GM19372 (cell line): ENCODE measurements around the gene CTIF.

Experiments
- ATAC-seq: cut with Tn5 transposase; IDR thresholded peaks from one replicate; pipeline ENCODE4 v1.9.1; 2021; ENCODE audit warnings: mild to moderate bottlenecking, low read depth, moderate library complexity; ENCODE audit not compliant: unreplicated experiment

The CTIF gene

GRCh38 chr18:48792611-48793380, 254.0 kb downstream of the CTIF start:
- no peak for ATAC-seq

DNA sequence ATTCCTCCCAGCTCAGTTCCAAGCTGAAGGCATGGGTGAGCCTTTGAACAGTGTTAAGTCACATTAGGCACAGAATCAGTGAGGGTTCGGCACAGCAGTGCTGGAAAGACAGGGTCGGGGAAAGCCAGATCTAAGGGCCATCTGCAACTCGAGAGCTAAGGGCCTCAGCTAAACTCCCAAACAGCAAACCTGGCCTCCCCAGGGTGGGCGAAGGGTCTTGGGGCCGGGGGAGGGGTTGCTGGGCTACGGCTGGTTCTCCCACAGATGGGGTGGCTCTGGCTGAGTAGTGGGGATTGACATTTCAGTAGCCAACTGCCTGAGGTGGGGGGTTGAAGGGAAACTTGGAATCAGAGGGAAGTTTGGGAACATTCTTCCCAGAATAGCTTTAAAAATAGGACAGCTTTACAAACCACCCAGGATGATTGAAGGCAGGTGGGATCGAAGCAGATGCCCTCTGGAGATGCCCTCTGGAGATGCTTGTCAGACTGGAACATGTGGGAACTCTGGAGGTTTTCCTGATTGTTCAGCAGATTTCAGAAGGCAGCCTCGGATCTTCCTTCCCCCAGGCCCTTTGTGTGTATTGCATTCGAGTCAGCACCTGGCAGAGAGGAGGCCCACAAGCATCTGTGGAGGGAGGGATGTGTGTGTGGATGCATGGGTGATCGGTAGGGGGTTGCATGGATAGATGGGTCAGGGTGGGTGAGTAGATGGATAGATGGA, 255.6 kb downstream of the CTIF start:
- no peak for ATAC-seq

GRCh38 chr18:48795696-48796095, 256.9 kb downstream of the CTIF start:
- no peak for ATAC-seq

DNA sequence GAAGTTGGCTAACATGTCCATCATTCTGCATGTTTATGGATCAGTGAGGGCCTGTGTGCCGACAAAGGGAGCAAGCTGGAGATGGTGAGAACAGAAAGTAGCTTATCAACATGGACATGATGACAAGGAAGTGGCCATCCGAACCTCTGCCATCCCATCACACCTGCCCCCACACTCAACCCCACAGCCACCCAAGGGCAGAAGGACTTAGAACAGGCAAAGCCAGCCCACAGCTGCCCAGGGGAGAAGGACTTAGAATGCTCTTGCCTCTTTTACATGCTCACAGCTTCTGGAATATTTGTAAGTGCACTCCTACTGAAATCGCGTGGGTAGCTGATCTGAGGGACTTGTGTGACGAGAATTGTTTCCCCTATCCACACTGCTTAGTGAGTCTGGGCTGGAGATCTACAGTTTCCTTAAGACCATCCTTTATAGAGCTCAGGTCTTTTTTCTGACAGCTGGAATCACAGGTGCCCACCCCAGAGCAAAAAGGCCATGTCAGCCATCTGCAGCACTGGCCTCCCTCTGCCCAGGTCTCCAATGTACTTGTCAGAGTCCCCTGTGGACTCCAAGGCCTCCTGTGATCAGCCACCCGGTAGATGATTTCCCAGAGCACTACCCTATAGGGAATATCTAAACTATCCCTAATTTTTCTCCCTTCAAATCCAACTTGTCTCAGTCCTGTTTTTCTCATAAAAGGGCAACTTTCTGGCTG, 257.8 kb downstream of the CTIF start:
- no peak for ATAC-seq

- no peak for ATAC-seq
Observed at GRCh38 chr18:48797841-48798255, 259.0 kb downstream of the CTIF start.

GRCh38 chr18:48798334-48799245, 259.8 kb downstream of the CTIF start:
- no peak for ATAC-seq

DNA sequence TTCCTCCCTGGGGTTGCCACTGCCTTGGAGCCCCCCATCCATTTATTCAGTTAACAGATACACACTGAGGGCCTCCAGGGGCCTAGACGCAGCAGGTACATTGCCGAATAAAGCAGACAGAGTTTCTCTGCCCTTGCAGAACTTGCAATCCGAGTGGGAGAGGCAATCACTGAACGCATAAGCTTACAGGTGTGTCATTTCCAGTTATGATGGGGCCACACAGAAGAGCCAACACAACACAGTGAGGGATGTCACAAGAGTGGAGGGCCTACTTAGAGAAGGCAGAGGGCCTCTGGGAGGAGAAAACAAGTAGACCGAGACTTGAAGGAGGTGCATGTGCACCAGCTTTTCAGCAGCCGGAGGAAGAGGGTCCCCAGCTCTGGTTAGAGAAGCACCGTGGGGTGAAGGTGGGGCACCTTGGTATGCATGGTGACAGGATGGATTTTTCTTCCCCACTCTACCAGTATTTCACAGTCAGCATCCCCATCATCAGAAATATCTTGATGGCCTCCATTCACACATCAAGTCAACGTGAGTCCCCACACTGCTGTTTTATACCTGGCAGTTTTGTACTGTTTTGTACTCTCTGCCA, 261.0 kb downstream of the CTIF start:
- ATAC-seq: no peak

GRCh38 chr18:48800466-48800865, 261.6 kb downstream of the CTIF start:
- no peak for ATAC-seq

- ATAC-seq: no peak
Observed at GRCh38 chr18:48800876-48801727, 262.3 kb downstream of the CTIF start.

GRCh38 chr18:48801728-48802542, 263.1 kb downstream of the CTIF start:
- ATAC-seq: no peak

- no peak for ATAC-seq
Observed at GRCh38 chr18:48802543-48803290, 263.9 kb downstream of the CTIF start.

DNA sequence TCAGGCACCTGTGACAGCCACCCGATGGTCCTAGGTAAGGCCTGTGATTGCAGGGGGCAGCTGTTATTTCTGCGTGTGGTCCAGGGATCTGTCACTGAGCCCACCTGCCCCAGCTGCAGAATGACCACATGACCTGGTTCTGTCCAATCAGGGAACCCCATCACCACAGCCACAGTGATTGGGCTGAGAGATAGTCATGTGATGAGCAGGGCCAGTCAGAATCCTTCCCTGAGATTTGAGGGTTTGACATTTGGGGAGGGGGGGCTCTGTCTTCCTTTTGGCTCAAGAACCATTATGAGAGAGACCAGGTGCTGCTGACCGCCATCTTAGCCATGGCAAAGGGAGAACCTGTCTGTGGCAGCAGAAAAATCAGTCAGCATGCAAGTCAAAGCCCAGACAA, 264.7 kb downstream of the CTIF start:
- ATAC-seq: no peak

- no peak for ATAC-seq
Observed at GRCh38 chr18:48803951-48804855, 265.4 kb downstream of the CTIF start.

DNA sequence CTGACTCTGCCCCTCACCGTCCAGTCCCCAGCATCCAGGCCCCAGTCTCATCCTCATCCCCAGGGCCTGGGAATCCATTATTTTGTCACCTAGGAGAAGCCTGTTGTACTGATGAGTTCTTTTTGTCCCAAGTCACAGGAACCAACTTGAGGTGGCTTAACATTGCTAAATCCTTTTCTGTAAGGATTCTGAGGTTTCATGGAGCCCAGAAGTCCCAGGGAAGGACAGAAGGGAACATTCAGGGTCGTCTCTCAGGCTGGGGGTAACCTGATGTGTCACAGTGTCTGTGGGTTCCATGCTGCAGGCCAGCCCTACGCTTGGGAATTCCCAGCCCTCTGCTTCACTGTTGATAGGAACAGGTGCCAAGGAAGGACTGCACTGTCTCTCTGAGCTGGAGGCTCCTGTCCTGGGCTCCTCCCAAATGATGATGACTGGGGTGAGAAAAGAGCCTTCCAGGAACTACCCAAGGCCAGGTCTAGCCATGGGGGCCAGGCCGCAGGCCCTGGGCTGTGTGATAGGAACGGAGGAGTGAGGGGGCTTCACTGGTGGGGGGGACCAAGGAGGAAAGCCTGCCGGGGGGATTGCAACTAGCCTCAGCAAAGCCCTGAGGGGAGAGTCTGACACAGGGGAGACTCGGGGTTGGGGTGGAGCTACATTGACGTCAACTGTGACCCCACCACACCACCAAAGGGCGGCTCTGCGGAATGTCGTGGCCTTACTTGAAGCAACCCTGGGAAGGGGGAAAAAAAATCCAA, 266.2 kb downstream of the CTIF start:
- no peak for ATAC-seq

DNA sequence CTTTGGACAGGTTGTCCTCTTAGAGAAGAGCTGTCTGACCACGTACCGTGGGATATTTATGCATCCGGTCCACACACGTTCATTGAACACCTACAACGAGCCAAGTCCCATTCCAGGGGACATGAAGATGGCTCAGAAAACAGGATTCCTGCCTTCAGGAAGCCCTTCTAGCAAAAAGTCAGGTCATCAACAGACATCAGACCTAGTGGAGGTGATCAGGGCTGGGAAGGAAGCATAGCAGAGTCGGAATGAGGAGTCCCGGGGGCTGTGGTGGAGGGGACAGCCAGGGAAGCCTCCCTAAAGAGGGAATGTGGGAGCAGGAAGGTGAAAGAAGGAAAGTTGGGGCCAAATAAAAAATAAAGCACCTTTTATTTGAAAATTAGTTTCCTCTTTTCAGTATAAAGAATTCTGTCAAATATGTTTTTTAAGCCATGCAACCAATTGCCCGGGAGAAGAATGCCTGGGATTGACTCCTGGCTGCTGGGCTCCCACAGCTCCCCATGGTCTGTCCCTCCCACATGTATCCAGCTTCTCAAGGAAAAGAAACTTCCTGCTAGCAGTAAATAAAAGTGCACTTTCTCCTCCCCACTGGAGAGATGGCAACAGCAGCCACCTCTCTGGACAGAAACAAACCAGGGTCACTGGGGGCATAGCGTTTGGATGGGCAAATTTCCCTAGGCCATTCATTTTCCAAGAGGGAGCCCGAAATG, 267.1 kb downstream of the CTIF start:
- no peak for ATAC-seq
